Frontal cortex (tissue), 4 donors: ENCODE data around the gene TDRD7. TPM values are rescaled to one million over a fixed set of nuclear protein-coding genes. Genes with fewer than 3 reads are reported as not detected.

Experiments
- DNase-seq, 2 donors: peaks; one replicate each; pipeline ENCODE4 v3.0.0; 2012; ENCODE audit warnings: low spot score in 2 of 2
- FAIRE-seq: peaks from 2 replicates; lab custom pipeline; 2012; peaks lifted over from hg19 to GRCh38; lab: Jason Lieb, UNC
- small RNA-seq: library from RNA; depleted of rRNA; stranded (forward); fragments of <200 nt; gene quantifications from one replicate; pipeline ENCODE3, GENCODE V24; 2014
- total RNA-seq: library from RNA; depleted of rRNA; stranded (reverse); fragments of >200 nt; gene quantifications from one replicate; pipeline ENCODE4 v1.2.3, GENCODE V29; 2014
- donor health status: control.
- donor health status: control.
- donor health status: control.

TDRD7 gene
- total RNA-seq, 1 donor from 2014 or later = 20.4 TPM

DNA sequence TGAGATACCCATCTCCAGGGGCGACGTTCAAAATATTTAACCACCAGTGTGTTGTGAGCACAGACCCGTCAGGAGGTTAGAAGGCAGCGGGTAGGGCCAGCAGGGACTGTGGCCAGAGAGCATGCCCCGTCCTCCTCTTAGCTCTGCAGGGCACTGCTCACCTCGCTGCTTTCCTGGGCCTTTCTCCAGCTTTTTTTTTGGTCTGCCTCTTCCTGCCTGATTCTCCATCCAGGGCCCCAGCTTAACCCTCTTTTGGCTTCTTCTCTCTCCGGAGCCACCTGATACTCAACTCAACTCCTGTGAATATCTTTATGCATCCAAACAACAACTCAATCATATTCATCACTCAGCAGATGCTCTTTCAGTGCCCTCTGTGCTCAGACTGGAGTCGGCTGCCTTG is 133.6 kb downstream of the TDRD7 start:
- DNase-seq (no peak), FAIRE-seq (no peak)

Small RNA genes lying within 50 kb of the gene (small RNA-seq; reads per million reads assigned to genes)
- gene MIR1302-8 = not detected

Other genes starting within 250 kb of the TDRD7 start
- gene CCDC180, start 104.4 kb upstream of the TDRD7 start, total RNA-seq = 9.8 TPM
- gene TMOD1, start 89.6 kb downstream of the TDRD7 start, total RNA-seq = 20.0 TPM
- gene TSTD2, start 221.3 kb downstream of the TDRD7 start, total RNA-seq = 34.2 TPM
- 62.0 TPM for gene NCBP1, start 221.7 kb downstream of the TDRD7 start, total RNA-seq